Cortex of kidney (tissue), 1 donor: ENCODE results near the gene GRID2.
"Not testable (repeated sequence)": the region's sequence is repeated elsewhere in the genome, so short reads cannot be mapped to it uniquely, and the experiment has no call there.

ENCODE experiments used
- DNase-seq: peaks from one replicate; lab custom pipeline; 2025; lab: John Stamatoyannopoulos, UW

GRID2 gene

GRCh38 chr4:93515208-93515607 is 1211.4 kb downstream of the GRID2 start:
- no peak for DNase-seq

GRCh38 chr4:93529692-93530372 is 1226.1 kb downstream of the GRID2 start:
- DNase-seq, result no peak

- DNase-seq, result no peak
These were observed 1228.5 kb downstream of the GRID2 start for GRCh38 chr4:93532234-93532633.

GRCh38 chr4:93540562-93540961 is 1236.8 kb downstream of the GRID2 start:
- DNase-seq, result no peak

GRCh38 chr4:93561842-93562241 is 1258.1 kb downstream of the GRID2 start:
- no peak for DNase-seq

- DNase-seq, result no peak
These were observed 1265.0 kb downstream of the GRID2 start for GRCh38 chr4:93568758-93569157.

GRCh38 chr4:93573285-93573684 is 1269.5 kb downstream of the GRID2 start:
- DNase-seq, result no peak

- DNase-seq, result no peak
These were observed 1275.2 kb downstream of the GRID2 start for GRCh38 chr4:93578942-93579341.

GRCh38 chr4:93605163-93605562 is 1301.4 kb downstream of the GRID2 start:
- no peak for DNase-seq

- no peak for DNase-seq
These were observed 1313.8 kb downstream of the GRID2 start for GRCh38 chr4:93617606-93618005.

GRCh38 chr4:93633721-93634120 is 1330.0 kb downstream of the GRID2 start:
- no peak for DNase-seq

GRCh38 chr4:93635943-93636342 is 1332.2 kb downstream of the GRID2 start:
- no peak for DNase-seq

- no peak for DNase-seq
These were observed 1341.4 kb downstream of the GRID2 start for GRCh38 chr4:93645120-93645519.

- no peak for DNase-seq
These were observed 1342.6 kb downstream of the GRID2 start for GRCh38 chr4:93646233-93646930.

GRCh38 chr4:93648258-93648657 is 1344.5 kb downstream of the GRID2 start:
- DNase-seq, result no peak

GRCh38 chr4:93649828-93650227 is 1346.1 kb downstream of the GRID2 start:
- DNase-seq, result no peak

GRCh38 chr4:93654211-93654610 is 1350.4 kb downstream of the GRID2 start:
- no peak for DNase-seq

- no peak for DNase-seq
These were observed 1353.8 kb downstream of the GRID2 start for GRCh38 chr4:93657527-93657926.

- no peak for DNase-seq
These were observed 1354.7 kb downstream of the GRID2 start for GRCh38 chr4:93658443-93658842.

- no peak for DNase-seq
These were observed 1355.9 kb downstream of the GRID2 start for GRCh38 chr4:93659629-93660028.

GRCh38 chr4:93660036-93660435 is 1356.3 kb downstream of the GRID2 start:
- DNase-seq, result no peak

- no peak for DNase-seq
These were observed 1366.7 kb downstream of the GRID2 start for GRCh38 chr4:93670434-93670833.

GRCh38 chr4:93671093-93671492 is 1367.3 kb downstream of the GRID2 start:
- DNase-seq, result no peak

- DNase-seq, result not testable (repeated sequence)
These were observed 1373.2 kb downstream of the GRID2 start for GRCh38 chr4:93676937-93677336.
